ENCODE measurements around the gene ATP2B2. TPM values are rescaled to one million over a fixed set of nuclear protein-coding genes. Genes with fewer than 3 reads are reported as not detected.

The ATP2B2 gene
- total RNA-seq, 1 experiment from 2014 or later = not detected

DNA sequence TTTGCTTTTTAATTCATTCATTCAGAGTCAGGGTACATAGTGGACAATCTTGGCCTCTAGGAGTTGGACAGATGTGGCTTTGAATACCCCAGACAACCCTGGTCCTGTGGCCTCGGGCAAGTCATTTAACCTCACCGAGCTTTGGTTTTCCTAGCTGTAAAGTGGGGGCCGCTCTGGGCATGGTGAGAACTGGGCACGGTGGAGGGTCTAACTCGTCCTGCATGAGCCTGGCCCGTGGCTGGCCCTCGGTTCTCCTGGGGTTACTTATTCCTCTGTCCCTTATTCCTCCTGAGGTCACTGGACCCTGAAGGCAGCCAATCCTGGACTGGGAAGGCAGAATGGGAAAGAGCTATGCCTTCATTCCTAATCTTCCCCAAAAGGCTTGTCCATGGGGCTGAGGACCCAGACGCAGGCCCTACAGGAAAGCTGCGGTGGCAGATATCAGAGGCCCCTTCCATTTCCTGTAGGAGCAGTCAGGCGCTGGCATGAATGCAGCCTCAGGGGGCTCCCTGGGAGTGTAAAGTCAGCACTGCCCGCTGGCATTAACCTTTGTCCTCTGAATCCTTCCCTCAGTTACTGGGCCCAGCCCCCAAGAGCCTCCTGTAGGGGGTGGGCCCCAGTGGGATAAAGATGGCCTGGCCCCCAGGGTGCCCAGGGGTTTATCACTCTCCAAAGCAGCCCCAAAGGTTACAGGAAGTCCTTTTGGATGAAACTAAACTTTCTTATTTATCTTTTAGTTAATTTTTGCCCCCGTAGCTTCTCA is 166.6 kb downstream of the ATP2B2 start:
- H3K4me3 ChIP-seq (replicated peaks in 1 of 2; ENCODE audit: low read depth in 1 of 2, low read length in 2 of 2) = no peak overlapping the region
- ChIA-PET RAD21 (ENCODE audit: low non-redundant PET in 1 of 2, low total read pairs in 2 of 2, uncharacterized antibody in 2 of 2, unreplicated experiment in 2 of 2) (no interaction called here), POLR2A (no interaction called here), CTCF (no interaction called here)
- no peak for ATAC-seq
- H3K9me3 ChIP-seq (ENCODE audit: control insufficient read depth in 1 of 2, insufficient read depth in 1 of 2, low read depth in 1 of 2, low read length in 2 of 2) = no peaks in the 10 kb centered on the region
- H3K36me3 ChIP-seq (ENCODE audit: control insufficient read depth in 1 of 2, insufficient read depth in 2 of 2, low read length in 2 of 2) = no peaks in the 10 kb centered on the region
- no peaks in the 10 kb centered on the region for H3K79me2 ChIP-seq (ENCODE audit: insufficient read depth, low read length)
- H3K4me1 ChIP-seq (ENCODE audit: control insufficient read depth in 1 of 2, insufficient read depth in 2 of 2, low read length in 2 of 2) = no peaks in the 10 kb centered on the region
- no peaks in the 10 kb centered on the region for H4K20me1 ChIP-seq (ENCODE audit: insufficient read depth)
- no peaks in the 10 kb centered on the region for H3K27me3 ChIP-seq (ENCODE audit: insufficient read depth, low read length)
- intact Hi-C loops (cut with micrococcal nuclease) = no loop called here
- TF ChIP-seq JUND (IDR thresholded peaks at IDR 0.05) (no peak), TCF7L2 (IDR thresholded peaks at IDR 0.05; ENCODE audit: borderline replicate concordance, extremely low read depth, insufficient read depth, insufficient read length) (no peak), CTCF (IDR thresholded peaks at IDR 0.05 in 2 of 3, conservative IDR thresholded peaks at IDR 0.05 in 1 of 3; ENCODE audit: borderline replicate concordance in 1 of 3, insufficient read depth in 1 of 3, low read depth in 2 of 3, low read length in 2 of 3) (no peak), EZH2 (IDR thresholded peaks at IDR 0.05) (no peak), EZH2phosphoT487 (IDR thresholded peaks at IDR 0.05; ENCODE audit: borderline replicate concordance) (no peak), ZNF274 (IDR thresholded peaks at IDR 0.05; ENCODE audit: low read depth, low read length) (no peak), POLR2A (IDR thresholded peaks at IDR 0.05; ENCODE audit: borderline replicate concordance, extremely low read depth, insufficient read depth, insufficient read length) (no peak), SRF (IDR thresholded peaks at IDR 0.05; ENCODE audit: low read depth) (no peak), POLR2AphosphoS5 (IDR thresholded peaks at IDR 0.05; ENCODE audit: low read depth, low read length) (no peak), SP1 (IDR thresholded peaks at IDR 0.05; ENCODE audit: low read depth) (no peak)
- TF ChIP-seq, protein P1, sequence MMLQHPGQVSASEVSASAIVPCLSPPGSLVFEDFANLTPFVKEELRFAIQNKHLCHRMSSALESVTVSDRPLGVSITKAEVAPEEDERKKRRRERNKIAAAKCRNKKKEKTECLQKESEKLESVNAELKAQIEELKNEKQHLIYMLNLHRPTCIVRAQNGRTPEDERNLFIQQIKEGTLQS (IDR thresholded peaks at IDR 0.05) = no peak
- no peak overlapping the region for H2AFZ ChIP-seq (ENCODE audit: low read depth, low read length, poor library complexity, severe bottlenecking)
- no peak for DNase-seq (ENCODE audit: low read depth, low spot score)
- H3K9ac ChIP-seq (ENCODE audit: low read length) = no peak overlapping the region
- BruUV-seq (replicated peaks) = no TSS peak
- no peak overlapping the region for H3K27ac ChIP-seq (ENCODE audit: low read depth, low read length)
- H3K9me2 ChIP-seq (ENCODE audit: insufficient read depth) = no peaks in the 10 kb centered on the region
- H3K4me2 ChIP-seq (ENCODE audit: low read length) = no peak overlapping the region

Data from HCT116 (cell line).